Measurements from ENCODE around the gene ATP11C. TPM values are rescaled to one million over a fixed set of nuclear protein-coding genes. Genes with fewer than 3 reads are reported as not detected.

Gene ATP11C
- total and polyA plus RNA-seq, 9 of the 15 experiments (the other 6 are each of a cell fraction or from before 2014, with no cell fraction given), result 18.2 to 42.2 (median 29.4) TPM

GRCh38 chrX:139815771-139816170, 117.1 kb downstream of the ATP11C start:
- WGBS (ENCODE audit: insufficient coverage, low coverage, missing lambda C conversion rate), result 100% methylated on average over 1 of the region's 1 CpG
- Histone ChIP-seq H3K79me2 (ENCODE audit: control insufficient read depth, insufficient read depth, low read length) (no peaks in the 10 kb centered on the region), H3K9me3 (replicated peaks; ENCODE audit: control insufficient read depth, insufficient read depth, low read depth, low read length) (no peaks in the 10 kb centered on the region), H3K9ac (ENCODE audit: insufficient read depth in 1 of 2, low read depth in 2 of 2, low read length in 2 of 2) (no peak overlapping the region), H3K4me2 (ENCODE audit: insufficient read depth, low read length) (no peak overlapping the region), H3K9me1 (ENCODE audit: control insufficient read depth, insufficient read depth, low read length) (no peaks in the 10 kb centered on the region), H3K4me1 (replicated peaks in 1 of 2; ENCODE audit: control insufficient read depth in 2 of 2, insufficient read depth in 2 of 2, low read length in 2 of 2) (no peaks in the 10 kb centered on the region), H3K27ac (ENCODE audit: extremely low read depth, low read depth, low read length) (no peak overlapping the region), H4K20me1 (replicated peaks; ENCODE audit: control insufficient read depth, insufficient read depth, low read length) (no peaks in the 10 kb centered on the region), H3K36me3 (ENCODE audit: control insufficient read depth, insufficient read depth, low read length) (peaks cover 37% of the 10 kb centered on the region; the same call in 2 of the 3 replicates), H3K4me3 (no peak overlapping the region), H2AFZ (ENCODE audit: low read depth, low read length) (no peak overlapping the region), H3K27me3 (ENCODE audit: control insufficient read depth in 2 of 2, insufficient read depth in 2 of 2, low read length in 2 of 2) (no peaks in the 10 kb centered on the region)
- no peak for DNase-seq (ENCODE audit: extremely low read depth in 1 of 4, low spot score in 3 of 4)
- no peak for FAIRE-seq
- CTCF ChIA-PET (ENCODE audit: low intra/inter-chr PET ratio), result no interaction called here
- intact Hi-C loops (cut with micrococcal nuclease) (no loop called here), in situ Hi-C loops (cut with MboI) (no loop called here)
- POLR2A ChIA-PET, result no interaction called here
- no TSS peak for BruUV-seq (replicated peaks)
- TF ChIP-seq ZKSCAN1 (IDR thresholded peaks at IDR 0.05; ENCODE audit: low read depth, low read length) (no peak), USF2 (CRISPR knock-in tag; IDR thresholded peaks at IDR 0.05) (no peak), JUN (IDR thresholded peaks at IDR 0.05; ENCODE audit: borderline replicate concordance, low read depth, low read length) (no peak), JUN (CRISPR knock-in tag; IDR thresholded peaks at IDR 0.05; ENCODE audit: borderline replicate concordance) (no peak), FOXJ2 (tag; IDR thresholded peaks at IDR 0.05) (no peak), RFX5 (IDR thresholded peaks at IDR 0.05; ENCODE audit: low read depth, low read length) (no peak), MED1 (CRISPR knock-in tag; IDR thresholded peaks at IDR 0.05; ENCODE audit: borderline replicate concordance) (no peak), ZBTB5 (IDR thresholded peaks at IDR 0.05) (no peak), SNIP1 (IDR thresholded peaks at IDR 0.05; ENCODE audit: low read depth) (no peak), E2F5 (CRISPR knock-in tag; IDR thresholded peaks at IDR 0.05) (no peak), STAT5A (IDR thresholded peaks at IDR 0.05; ENCODE audit: borderline replicate concordance, low read length) (no peak), ZBTB26 (CRISPR knock-in tag; IDR thresholded peaks at IDR 0.05) (no peak), ZNF644 (tag; IDR thresholded peaks at IDR 0.05; ENCODE audit: low read depth) (no peak), ZKSCAN3 (CRISPR knock-in tag; IDR thresholded peaks at IDR 0.05) (no peak), TCF3 (CRISPR knock-in tag; IDR thresholded peaks at IDR 0.05) (no peak), ZNF551 (CRISPR knock-in tag; IDR thresholded peaks at IDR 0.05) (no peak)
- no peak for ATAC-seq

Measured in K562 (cell line).